NCI-H82 (cell line): ENCODE data around the gene IGLON5.

Experiments
- DNase-seq: peaks from one replicate; lab custom pipeline; 2025; lab: John Stamatoyannopoulos, UW

IGLON5 gene

GRCh38 chr19:51311351-51312257 is at the start of gene IGLON5:
Gene IGLON5 (plus strand): TSS chr19:51311644. CDS start chr19:51311848, 204 bp downstream.
- peak; percentile 11 for DNase-seq

- DNase-seq = no peak
These were observed 47.6 kb upstream of the IGLON5 start for GRCh38 chr19:51263808-51264207.

GRCh38 chr19:51271067-51271466 is 40.4 kb upstream of the IGLON5 start:
- DNase-seq = no peak

GRCh38 chr19:51272183-51272810 is 39.1 kb upstream of the IGLON5 start:
- DNase-seq = no peak

GRCh38 chr19:51274049-51274770 is 37.2 kb upstream of the IGLON5 start:
- DNase-seq = no peak

GRCh38 chr19:51277112-51277511 is 34.3 kb upstream of the IGLON5 start:
- no peak for DNase-seq

- no peak for DNase-seq
These were observed 29.1 kb upstream of the IGLON5 start for GRCh38 chr19:51282335-51282734.

- no peak for DNase-seq
These were observed 25.8 kb upstream of the IGLON5 start for GRCh38 chr19:51285682-51286081.

- no peak for DNase-seq
These were observed 21.8 kb upstream of the IGLON5 start for GRCh38 chr19:51289635-51290034.

GRCh38 chr19:51292971-51293370 is 18.5 kb upstream of the IGLON5 start:
- no peak for DNase-seq

- DNase-seq = no peak
These were observed 17.8 kb upstream of the IGLON5 start for GRCh38 chr19:51293571-51294210.

- DNase-seq = peak; percentile 13
These were observed 17.1 kb upstream of the IGLON5 start for GRCh38 chr19:51294211-51294976.

- DNase-seq = no peak
These were observed 16.5 kb upstream of the IGLON5 start for GRCh38 chr19:51294977-51295375.

- no peak for DNase-seq
These were observed 15.9 kb upstream of the IGLON5 start for GRCh38 chr19:51295382-51296126.

GRCh38 chr19:51296336-51297093 is 14.9 kb upstream of the IGLON5 start:
- peak; percentile 32 for DNase-seq

GRCh38 chr19:51297406-51297805 is 14.0 kb upstream of the IGLON5 start:
- DNase-seq = no peak

GRCh38 chr19:51301266-51301665 is 10.2 kb upstream of the IGLON5 start:
- DNase-seq = no peak

GRCh38 chr19:51305479-51305878 is 6.0 kb upstream of the IGLON5 start:
- no peak for DNase-seq

GRCh38 chr19:51316688-51317087 is 5.2 kb downstream of the IGLON5 start:
- DNase-seq = no peak

GRCh38 chr19:51317376-51317775 is 5.9 kb downstream of the IGLON5 start:
- no peak for DNase-seq
